Endodermal cell (in vitro differentiated cells): ENCODE data around the gene CUX1. TPM values are rescaled to one million over a fixed set of nuclear protein-coding genes. Genes with fewer than 3 reads are reported as not detected.

Experiments used
- DNase-seq: peaks from one replicate; pipeline ENCODE4 v3.0.0-alpha.2; 2017
- H3K27ac ChIP-seq: 2 replicates; pipeline ENCODE4 v1.5.1; 2013; ENCODE audit warnings: mild to moderate bottlenecking, low read depth, low read length, moderate library complexity
- H3K27me3 ChIP-seq: 2 replicates; pipeline ENCODE4 v1.6.1; 2013; ENCODE audit warnings: mild to moderate bottlenecking, low read length, moderate library complexity; ENCODE audit not compliant: insufficient read depth, control insufficient read depth, poor library complexity, severe bottlenecking
- H3K36me3 ChIP-seq: 2 replicates; pipeline ENCODE4 v1.7.0; 2013; ENCODE audit warnings: mild to moderate bottlenecking, low read length, moderate library complexity; ENCODE audit not compliant: control insufficient read depth, insufficient read depth
- H3K4me1 ChIP-seq: one replicate; pipeline ENCODE4 v1.7.0; 2013; ENCODE audit warnings: low read length; ENCODE audit not compliant: control insufficient read depth, insufficient read depth
- H3K4me3 ChIP-seq: 2 replicates; pipeline ENCODE4 v1.5.1; 2013; ENCODE audit warnings: mild to moderate bottlenecking, low read length, moderate library complexity
- H3K9ac ChIP-seq: 2 replicates; pipeline ENCODE4 v1.6.1; 2013; ENCODE audit warnings: mild to moderate bottlenecking, low read length, moderate library complexity; ENCODE audit not compliant: poor library complexity, severe bottlenecking; ENCODE audit errors: extremely low read depth
- H3K9me3 ChIP-seq: 2 replicates; pipeline ENCODE4 v1.6.1; 2013; ENCODE audit warnings: mild to moderate bottlenecking, low read length, moderate library complexity; ENCODE audit not compliant: control insufficient read depth
- H3K27ac Mint-ChIP-seq: 2 replicates; pipeline ENCODE4 v1.8.0; 2020; ENCODE audit warnings: mixed read lengths
- H3K27me3 Mint-ChIP-seq: 2 replicates; pipeline ENCODE4 v1.8.0; 2021; ENCODE audit warnings: mild to moderate bottlenecking, mixed read lengths; ENCODE audit not compliant: insufficient read depth
- H3K36me3 Mint-ChIP-seq: 2 replicates; pipeline ENCODE4 v1.8.0; 2020; ENCODE audit warnings: low read depth, mixed read lengths
- H3K4me1 Mint-ChIP-seq: 2 replicates; pipeline ENCODE4 v1.8.0; 2020; ENCODE audit warnings: mixed read lengths
- H3K4me3 Mint-ChIP-seq: 2 replicates; pipeline ENCODE4 v1.8.0; 2020; ENCODE audit warnings: mild to moderate bottlenecking, moderate library complexity, mixed read lengths
- H3K9me3 Mint-ChIP-seq: 2 replicates; pipeline ENCODE4 v1.8.0; 2020; ENCODE audit warnings: mild to moderate bottlenecking, mixed read lengths
- WGBS, 2 experiments: methylation state at CpG; one replicate each; pipeline versions ENCODE4 v1.1.5 to v1.1.7; 2013; ENCODE audit warnings: missing lambda C conversion rate in 2 of 2, mixed read lengths in 1 of 2; ENCODE audit not compliant: insufficient coverage in 1 of 2, insufficient read length in 1 of 2; 5-methylcytosine and 5-hydroxymethylcytosine counted together
- total RNA-seq, 2 donors: library from RNA; stranded (reverse); fragmentation: NEBNext Ultra II Directional in 1 of 2; extraction: Animal tissue kit (Norgen Biotek cat#: 25700) in 1 of 2; gene quantifications; 2 replicates in 1 of 2; 3 replicates in 1 of 2; pipeline ENCODE4 v1.2.1, GENCODE V29; 2021
- TF ChIP-seq, protein P1 (sequence below): fragments of 200-600 bp; sonication (generic); conservative IDR thresholded peaks from 2 replicates; pipeline ENCODE4 v1.5.0; 2021; ENCODE audit warnings: antibody characterized with exemption, mild to moderate bottlenecking

Gene CUX1
- total RNA-seq, 2 donors from 2014 or later = 85.1 to 108 TPM

DNA sequence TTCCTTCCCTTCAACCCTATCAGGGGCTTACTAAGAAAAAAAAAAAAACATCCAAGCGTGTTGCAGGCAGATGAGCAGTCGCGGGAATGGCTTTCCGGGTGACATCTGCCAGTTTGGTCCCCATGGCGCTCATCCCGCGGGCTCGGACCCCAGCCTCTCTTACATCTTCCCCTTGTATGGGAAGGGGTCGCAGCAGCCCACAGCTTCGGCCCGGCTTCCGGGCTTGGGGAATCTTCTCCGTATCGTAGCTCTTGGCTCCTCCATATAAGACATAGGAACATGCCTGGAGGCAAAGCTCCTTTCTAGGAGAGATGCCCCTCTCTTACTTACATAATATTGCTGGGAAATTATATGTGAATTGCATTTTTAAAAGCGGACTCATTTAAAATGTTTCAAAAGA is 99.5 kb downstream of the CUX1 start:
- H3K9me3 Mint-ChIP-seq = no peaks in the 10 kb centered on the region
- H3K9ac ChIP-seq = no peak overlapping the region
- TF ChIP-seq, protein P1, sequence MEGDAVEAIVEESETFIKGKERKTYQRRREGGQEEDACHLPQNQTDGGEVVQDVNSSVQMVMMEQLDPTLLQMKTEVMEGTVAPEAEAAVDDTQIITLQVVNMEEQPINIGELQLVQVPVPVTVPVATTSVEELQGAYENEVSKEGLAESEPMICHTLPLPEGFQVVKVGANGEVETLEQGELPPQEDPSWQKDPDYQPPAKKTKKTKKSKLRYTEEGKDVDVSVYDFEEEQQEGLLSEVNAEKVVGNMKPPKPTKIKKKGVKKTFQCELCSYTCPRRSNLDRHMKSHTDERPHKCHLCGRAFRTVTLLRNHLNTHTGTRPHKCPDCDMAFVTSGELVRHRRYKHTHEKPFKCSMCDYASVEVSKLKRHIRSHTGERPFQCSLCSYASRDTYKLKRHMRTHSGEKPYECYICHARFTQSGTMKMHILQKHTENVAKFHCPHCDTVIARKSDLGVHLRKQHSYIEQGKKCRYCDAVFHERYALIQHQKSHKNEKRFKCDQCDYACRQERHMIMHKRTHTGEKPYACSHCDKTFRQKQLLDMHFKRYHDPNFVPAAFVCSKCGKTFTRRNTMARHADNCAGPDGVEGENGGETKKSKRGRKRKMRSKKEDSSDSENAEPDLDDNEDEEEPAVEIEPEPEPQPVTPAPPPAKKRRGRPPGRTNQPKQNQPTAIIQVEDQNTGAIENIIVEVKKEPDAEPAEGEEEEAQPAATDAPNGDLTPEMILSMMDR = no peak
- H3K27ac Mint-ChIP-seq = no peak overlapping the region
- no peak overlapping the region for H3K4me3 Mint-ChIP-seq
- H3K27me3 Mint-ChIP-seq = no peaks in the 10 kb centered on the region
- no peaks in the 10 kb centered on the region for H3K9me3 ChIP-seq
- 94 to 95% methylated on average over 15 of the region's 15 CpGs for WGBS, 2 experiments
- peaks cover 18% of the 10 kb centered on the region for H3K4me1 Mint-ChIP-seq
- H3K27me3 ChIP-seq = no peaks in the 10 kb centered on the region
- no peak overlapping the region for H3K4me3 ChIP-seq
- peaks cover 44% of the 10 kb centered on the region for H3K36me3 Mint-ChIP-seq
- peaks cover 8% of the 10 kb centered on the region for H3K4me1 ChIP-seq
- DNase-seq = no peak
- H3K36me3 ChIP-seq = peaks cover 44% of the 10 kb centered on the region
- H3K27ac ChIP-seq = no peak overlapping the region

- Mint-ChIP-seq H3K36me3 (peaks cover 46% of the 10 kb centered on the region), H3K4me3 (no peak overlapping the region), H3K9me3 (no peaks in the 10 kb centered on the region), H3K27ac (peak overlapping the region; percentile 66), H3K27me3 (no peaks in the 10 kb centered on the region), H3K4me1 (peaks cover 19% of the 10 kb centered on the region)
- Histone ChIP-seq H3K27ac (no peak overlapping the region), H3K9ac (no peak overlapping the region), H3K9me3 (no peaks in the 10 kb centered on the region), H3K4me3 (no peak overlapping the region), H3K4me1 (peaks cover 4% of the 10 kb centered on the region), H3K27me3 (no peaks in the 10 kb centered on the region), H3K36me3 (peaks cover 44% of the 10 kb centered on the region)
- DNase-seq = no peak
- WGBS, 2 experiments = 96 to 97% methylated on average over 11 of the region's 11 CpGs
- TF ChIP-seq, protein P1 = no peak
These were observed 100.1 kb downstream of the CUX1 start for GRCh38 chr7:101917566-101917965.

DNA sequence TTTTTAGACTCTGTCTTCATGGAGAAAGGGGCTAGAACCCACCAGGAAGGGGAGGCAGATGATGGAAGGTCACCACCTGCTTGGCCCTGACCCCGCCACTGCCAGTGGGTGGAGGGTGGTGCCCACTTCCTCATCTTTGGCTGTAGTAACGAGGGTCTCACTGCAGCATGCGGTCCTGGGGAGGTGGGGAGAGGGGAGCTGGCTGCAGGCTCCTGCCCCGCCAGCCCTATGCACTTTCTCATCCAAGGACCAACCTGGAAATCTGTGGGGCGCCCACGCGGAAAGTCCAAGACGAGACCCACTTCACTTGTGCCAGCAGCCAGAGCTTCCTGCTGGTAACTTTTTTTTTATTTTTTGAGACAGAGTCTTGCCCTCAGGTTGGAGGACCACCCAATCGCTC is 101.0 kb downstream of the CUX1 start:
- Mint-ChIP-seq H3K27me3 (no peaks in the 10 kb centered on the region), H3K4me3 (no peak overlapping the region), H3K4me1 (peaks cover 18% of the 10 kb centered on the region), H3K27ac (peak overlapping the region; percentile 70), H3K9me3 (no peaks in the 10 kb centered on the region), H3K36me3 (peaks cover 47% of the 10 kb centered on the region)
- Histone ChIP-seq H3K36me3 (peaks cover 48% of the 10 kb centered on the region), H3K9me3 (no peaks in the 10 kb centered on the region), H3K27ac (no peak overlapping the region), H3K4me3 (no peak overlapping the region), H3K27me3 (no peaks in the 10 kb centered on the region), H3K4me1 (no peaks in the 10 kb centered on the region), H3K9ac (no peak overlapping the region)
- WGBS, 2 experiments = 99% methylated on average over 7 to 9 of the region's 9 CpGs
- no peak for DNase-seq
- TF ChIP-seq, protein P1 = no peak
